Small intestine (tissue), 7 donors: ENCODE measurements around the gene PANX2. TPM values are rescaled to one million over a fixed set of nuclear protein-coding genes. Genes with fewer than 3 reads are reported as not detected.

ENCODE experiments used
- DNase-seq, 2 donors: peaks; one replicate each; pipeline versions ENCODE4 v3.0.0 to v3.0.0-alpha.2; 2013
- FAIRE-seq: peaks from 2 replicates; lab custom pipeline; 2012; peaks lifted over from hg19 to GRCh38; lab: Jason Lieb, UNC
- H3K27ac ChIP-seq, 3 donors: one replicate each; pipeline ENCODE4 v1.5.1; 2013; ENCODE audit warnings: low read length in 2 of 3, mild to moderate bottlenecking in 2 of 3, control low read depth in 1 of 3, inconsistent platforms in 1 of 3, low read depth in 1 of 3, moderate library complexity in 1 of 3
- H3K27me3 ChIP-seq, 3 donors: one replicate each; pipeline ENCODE4 v1.6.1; 2013; ENCODE audit warnings: low read length in 3 of 3, inconsistent platforms in 1 of 3; ENCODE audit not compliant: control insufficient read depth in 3 of 3, insufficient read depth in 3 of 3
- H3K36me3 ChIP-seq, 3 donors: one replicate each; pipeline ENCODE4 v1.6.1; 2013; ENCODE audit warnings: low read length in 3 of 3, inconsistent platforms in 1 of 3, low read depth in 1 of 3, mild to moderate bottlenecking in 1 of 3, moderate library complexity in 1 of 3; ENCODE audit not compliant: control insufficient read depth in 3 of 3, insufficient read depth in 2 of 3
- H3K4me1 ChIP-seq, 3 donors: one replicate each; pipeline ENCODE4 v1.6.1; 2013; ENCODE audit warnings: low read length in 2 of 3, inconsistent platforms in 1 of 3, low read depth in 1 of 3, mild to moderate bottlenecking in 1 of 3, moderate library complexity in 1 of 3; ENCODE audit not compliant: control insufficient read depth in 3 of 3, insufficient read depth in 2 of 3
- H3K4me3 ChIP-seq, 3 donors: one replicate each; pipeline ENCODE4 v1.5.1; 2013; ENCODE audit warnings: low read length in 3 of 3, control low read depth in 1 of 3, inconsistent platforms in 1 of 3, low read depth in 1 of 3, mild to moderate bottlenecking in 1 of 3, moderate library complexity in 1 of 3
- H3K9me3 ChIP-seq, 2 donors: one replicate each; pipeline ENCODE4 v1.6.1; 2013; ENCODE audit warnings: low read depth in 1 of 2, low read length in 1 of 2; ENCODE audit not compliant: control insufficient read depth in 2 of 2, insufficient read depth in 1 of 2
- WGBS, 3 donors: extraction: QIAGEN DNeasy Blood & Tissue Kit; methylation state at CpG; one replicate each; pipeline ENCODE4 v1.1.7; 2013; 5-methylcytosine and 5-hydroxymethylcytosine counted together
- polyA plus RNA-seq, 4 donors: library from polyadenylated mRNA; stranded (reverse) in 3 of 4; unstranded in 1 of 4; fragments of 200-250 nt in 3 of 4; fragments of 120-200 nt in 1 of 4; gene quantifications; one replicate each; pipeline versions ENCODE4 v1.2.1 to v1.2.3, GENCODE V29; 2013
- donor health status: healthy with polysubstance abuse.
- donor health status: control.
- donor health status: control.
- donor health status: Bipolar disorder and iron deficiency.
- donor health status: healthy.

PANX2 gene
- polyA plus RNA-seq, 4 donors, result 0.12 to 0.36 TPM; not detected in 2

GRCh38 chr22:50216684-50217520 lies 46.4 kb downstream of the PANX2 start:
- H3K27me3 ChIP-seq, result no peaks in the 10 kb centered on the region

GRCh38 chr22:50217543-50218152 lies 47.1 kb downstream of the PANX2 start:
- Histone ChIP-seq H3K36me3 (peaks cover 5 to 97% (median 19%) of the 10 kb centered on the region in 3 donors), H3K4me3 (no peak overlapping the region), H3K9me3 (no peaks in the 10 kb centered on the region), H3K27me3 (no peaks in the 10 kb centered on the region), H3K4me1 (no peaks in the 10 kb centered on the region), H3K27ac (no peak overlapping the region)
- FAIRE-seq, result no peak
- 87 to 91% (median 88%) methylated on average over 21 of the region's 21 CpGs for WGBS, 3 donors
- DNase-seq, result no peak

More at GRCh38 chr22:50216684-50217520, 46.4 kb downstream of the PANX2 start:
- WGBS, 3 donors, result 94 to 95% (median 94%) methylated on average over 53 to 57 of the region's 57 CpGs
- H3K36me3 ChIP-seq, result peaks cover 5 to 94% (median 16%) of the 10 kb centered on the region in 3 donors
- H3K4me1 ChIP-seq, result no peaks in the 10 kb centered on the region
- no peaks in the 10 kb centered on the region for H3K9me3 ChIP-seq
- no peak overlapping the region for H3K27ac ChIP-seq
- H3K4me3 ChIP-seq, result no peak overlapping the region
- DNase-seq (no peak), FAIRE-seq (no peak)

GRCh38 chr22:50218153-50218995 lies 47.8 kb downstream of the PANX2 start:
- Histone ChIP-seq H3K27me3 (no peaks in the 10 kb centered on the region), H3K9me3 (no peaks in the 10 kb centered on the region), H3K4me3 (no peak overlapping the region), H3K4me1 (no peaks in the 10 kb centered on the region), H3K27ac (no peak overlapping the region), H3K36me3 (peaks cover 5 to 98% (median 19%) of the 10 kb centered on the region in 3 donors)
- DNase-seq (no peak), FAIRE-seq (no peak)
- 77 to 84% (median 78%) methylated on average over 39 to 43 of the region's 43 CpGs for WGBS, 3 donors

GRCh38 chr22:50218996-50219727 lies 48.6 kb downstream of the PANX2 start:
- no peaks in the 10 kb centered on the region for H3K9me3 ChIP-seq
- no peak for FAIRE-seq
- 63 to 76% (median 71%) methylated on average over 35 to 42 of the region's 42 CpGs for WGBS, 3 donors

GRCh38 chr22:50219800-50220602 lies 49.5 kb downstream of the PANX2 start:
- no peaks in the 10 kb centered on the region for H3K4me1 ChIP-seq
- WGBS, 3 donors, result 86 to 89% (median 86%) methylated on average over 25 of the region's 25 CpGs
- peaks cover 7 to 95% (median 24%) of the 10 kb centered on the region in 3 donors for H3K36me3 ChIP-seq
- H3K27me3 ChIP-seq, result no peaks in the 10 kb centered on the region
- no peak overlapping the region for H3K4me3 ChIP-seq
- DNase-seq (no peak), FAIRE-seq (no peak)
- no peak overlapping the region for H3K27ac ChIP-seq
- no peaks in the 10 kb centered on the region for H3K9me3 ChIP-seq

More at GRCh38 chr22:50218996-50219727, 48.6 kb downstream of the PANX2 start:
- H3K36me3 ChIP-seq, result peaks cover 9 to 97% (median 21%) of the 10 kb centered on the region in 3 donors
- no peaks in the 10 kb centered on the region for H3K27me3 ChIP-seq
- H3K4me1 ChIP-seq, result no peaks in the 10 kb centered on the region
- DNase-seq, result peak; percentile 65 to 90
- H3K4me3 ChIP-seq, result no peak overlapping the region
- no peak overlapping the region for H3K27ac ChIP-seq

GRCh38 chr22:50220603-50221409 lies 50.3 kb downstream of the PANX2 start:
- H3K27ac ChIP-seq, result no peak overlapping the region
- 96 to 98% (median 97%) methylated on average over 45 of the region's 45 CpGs for WGBS, 3 donors
- DNase-seq (no peak), FAIRE-seq (no peak)
- H3K4me3 ChIP-seq, result no peak overlapping the region
- H3K27me3 ChIP-seq, result no peaks in the 10 kb centered on the region
- peaks cover 12 to 94% (median 24%) of the 10 kb centered on the region in 3 donors for H3K36me3 ChIP-seq
- H3K9me3 ChIP-seq, result no peaks in the 10 kb centered on the region
- H3K4me1 ChIP-seq, result peaks cover 0 to 7% (median 0%) of the 10 kb centered on the region in 3 donors
